ENCODE data around the gene STPG2. TPM values are rescaled to one million over a fixed set of nuclear protein-coding genes. Genes with fewer than 3 reads are reported as not detected.

Gene STPG2
- total RNA-seq, 4 donors from 2014 or later = not detected

GRCh38 chr4:97759785-97760184 is 383.5 kb downstream of the STPG2 start:
- Histone ChIP-seq H3K36me3 (no peaks in the 10 kb centered on the region), H3K4me1 (no peaks in the 10 kb centered on the region), H3K27me3 (no peaks in the 10 kb centered on the region), H3K4me3 (no peak overlapping the region), H3K9me3 (no peaks in the 10 kb centered on the region), H3K27ac (no peak overlapping the region)
- no peak for TF ChIP-seq POLR2A (IDR thresholded peaks at IDR 0.05)
- TF ChIP-seq, protein P1, sequence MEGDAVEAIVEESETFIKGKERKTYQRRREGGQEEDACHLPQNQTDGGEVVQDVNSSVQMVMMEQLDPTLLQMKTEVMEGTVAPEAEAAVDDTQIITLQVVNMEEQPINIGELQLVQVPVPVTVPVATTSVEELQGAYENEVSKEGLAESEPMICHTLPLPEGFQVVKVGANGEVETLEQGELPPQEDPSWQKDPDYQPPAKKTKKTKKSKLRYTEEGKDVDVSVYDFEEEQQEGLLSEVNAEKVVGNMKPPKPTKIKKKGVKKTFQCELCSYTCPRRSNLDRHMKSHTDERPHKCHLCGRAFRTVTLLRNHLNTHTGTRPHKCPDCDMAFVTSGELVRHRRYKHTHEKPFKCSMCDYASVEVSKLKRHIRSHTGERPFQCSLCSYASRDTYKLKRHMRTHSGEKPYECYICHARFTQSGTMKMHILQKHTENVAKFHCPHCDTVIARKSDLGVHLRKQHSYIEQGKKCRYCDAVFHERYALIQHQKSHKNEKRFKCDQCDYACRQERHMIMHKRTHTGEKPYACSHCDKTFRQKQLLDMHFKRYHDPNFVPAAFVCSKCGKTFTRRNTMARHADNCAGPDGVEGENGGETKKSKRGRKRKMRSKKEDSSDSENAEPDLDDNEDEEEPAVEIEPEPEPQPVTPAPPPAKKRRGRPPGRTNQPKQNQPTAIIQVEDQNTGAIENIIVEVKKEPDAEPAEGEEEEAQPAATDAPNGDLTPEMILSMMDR (IDR thresholded peaks at IDR 0.05) = no peak
- no peak for DNase-seq

GRCh38 chr4:97752599-97752998 is 390.7 kb downstream of the STPG2 start:
- Histone ChIP-seq H3K9me3 (no peaks in the 10 kb centered on the region), H3K4me1 (no peaks in the 10 kb centered on the region), H3K27me3 (no peaks in the 10 kb centered on the region), H3K4me3 (no peak overlapping the region), H3K27ac (no peak overlapping the region), H3K36me3 (no peaks in the 10 kb centered on the region)
- no peak for DNase-seq
- TF ChIP-seq, protein P1 (IDR thresholded peaks at IDR 0.05) = no peak
- no peak for TF ChIP-seq POLR2A (IDR thresholded peaks at IDR 0.05)

DNA sequence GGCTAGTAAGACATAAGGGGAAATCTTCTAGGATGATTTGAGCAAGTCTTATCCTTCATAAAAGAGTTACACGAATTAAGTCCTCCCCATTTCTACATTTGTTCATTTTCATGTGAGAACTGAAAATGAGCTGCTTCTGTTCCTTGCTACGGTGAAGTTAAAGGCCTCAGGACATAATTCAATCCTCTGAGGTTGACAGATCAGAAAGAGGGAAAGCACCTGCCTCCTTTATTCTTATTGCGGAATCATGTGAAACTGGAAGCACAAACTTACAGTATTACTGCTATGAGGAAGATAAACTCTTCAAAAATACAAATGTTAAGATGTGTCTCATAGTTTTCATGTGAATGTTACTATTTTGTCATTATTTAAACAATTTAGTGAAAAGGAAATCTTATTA is 395.3 kb downstream of the STPG2 start:
- H3K4me1 ChIP-seq = no peaks in the 10 kb centered on the region
- no peak overlapping the region for H3K27ac ChIP-seq
- H3K27me3 ChIP-seq = no peaks in the 10 kb centered on the region
- no peak for DNase-seq
- TF ChIP-seq, protein P1 (IDR thresholded peaks at IDR 0.05) = no peak
- no peak for TF ChIP-seq POLR2A (IDR thresholded peaks at IDR 0.05)
- H3K4me3 ChIP-seq = no peak overlapping the region
- H3K9me3 ChIP-seq = no peaks in the 10 kb centered on the region
- H3K36me3 ChIP-seq = no peaks in the 10 kb centered on the region

- H3K9me3 ChIP-seq = no peaks in the 10 kb centered on the region
- no peaks in the 10 kb centered on the region for H3K27me3 ChIP-seq
- no peak for DNase-seq
- H3K4me3 ChIP-seq = no peak overlapping the region
- H3K4me1 ChIP-seq = no peaks in the 10 kb centered on the region
- TF ChIP-seq, protein P1 (IDR thresholded peaks at IDR 0.05) = peak in 3 of 6 experiments; percentile 23 to 45 (median 41)
- no peak for TF ChIP-seq POLR2A (IDR thresholded peaks at IDR 0.05)
- no peaks in the 10 kb centered on the region for H3K36me3 ChIP-seq
- H3K27ac ChIP-seq = no peak overlapping the region
Measured at GRCh38 chr4:97720869-97721432, 422.3 kb downstream of the STPG2 start.

- Histone ChIP-seq H3K4me1 (no peaks in the 10 kb centered on the region), H3K27ac (no peak overlapping the region), H3K27me3 (no peaks in the 10 kb centered on the region), H3K9me3 (no peaks in the 10 kb centered on the region), H3K4me3 (no peak overlapping the region), H3K36me3 (no peaks in the 10 kb centered on the region)
- DNase-seq = no peak
- no peak for TF ChIP-seq POLR2A (IDR thresholded peaks at IDR 0.05)
- TF ChIP-seq, protein P1 (IDR thresholded peaks at IDR 0.05) = no peak
Measured at GRCh38 chr4:97691111-97691605, 452.1 kb downstream of the STPG2 start.
